Measurements from ENCODE around the gene SPTAN1.

SPTAN1 gene

GRCh38 chr9:128607642-128608350 is 55.4 kb downstream of the SPTAN1 start:
- DNase-seq = no peak

GRCh38 chr9:128610897-128611296 is 58.5 kb downstream of the SPTAN1 start:
- DNase-seq = no peak

DNA sequence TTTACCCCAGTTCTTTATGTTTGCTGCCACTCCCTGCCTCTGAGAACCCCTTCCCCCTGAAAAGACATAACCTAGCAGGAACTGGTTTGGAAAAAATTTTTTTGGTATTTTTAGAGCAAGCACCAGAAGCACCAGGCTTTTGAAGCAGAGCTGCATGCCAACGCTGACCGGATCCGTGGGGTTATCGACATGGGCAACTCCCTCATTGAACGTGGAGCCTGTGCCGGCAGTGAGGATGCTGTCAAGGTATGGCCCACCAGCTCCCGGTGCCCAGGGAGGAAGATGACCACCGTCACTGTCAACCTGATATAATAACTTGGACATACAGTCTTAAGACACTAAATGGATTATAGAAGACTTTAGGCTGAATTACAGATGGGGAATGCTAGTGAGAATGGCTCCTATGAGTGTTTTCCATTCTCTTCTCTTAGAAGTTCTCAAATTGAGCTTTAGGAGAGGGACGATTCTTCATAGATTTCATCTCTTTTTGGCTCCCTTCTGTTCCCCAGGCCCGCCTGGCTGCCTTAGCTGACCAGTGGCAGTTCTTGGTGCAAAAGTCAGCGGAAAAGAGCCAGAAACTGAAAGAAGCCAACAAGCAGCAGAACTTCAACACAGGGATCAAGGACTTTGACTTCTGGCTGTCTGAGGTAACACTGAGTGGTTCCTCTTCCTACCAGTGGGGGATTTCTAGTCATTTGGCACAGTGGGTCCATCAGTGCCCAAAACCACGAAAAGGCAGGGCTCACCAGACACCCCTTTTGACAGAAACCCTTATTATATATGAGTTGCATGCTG is 59.4 kb downstream of the SPTAN1 start:
- DNase-seq = no peak

DNA sequence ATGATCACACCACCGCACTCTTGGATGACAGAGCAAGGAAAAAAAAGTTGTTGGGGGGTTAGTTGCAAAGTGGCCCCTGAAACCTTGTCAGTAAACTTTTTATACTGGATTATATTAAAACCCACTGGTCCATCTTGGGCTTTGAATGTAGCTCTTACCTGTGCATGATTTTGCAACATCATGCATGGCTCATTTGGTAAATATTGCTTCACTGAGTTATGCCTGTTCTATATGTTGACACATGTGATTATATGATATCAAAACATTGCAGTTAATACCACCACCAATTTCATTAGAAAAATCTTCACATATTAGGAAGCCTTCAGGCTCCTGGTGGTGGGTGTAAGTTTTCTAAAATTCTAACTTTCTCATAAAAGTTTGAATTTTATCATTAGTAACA is 62.3 kb downstream of the SPTAN1 start:
- no peak for DNase-seq

DNA sequence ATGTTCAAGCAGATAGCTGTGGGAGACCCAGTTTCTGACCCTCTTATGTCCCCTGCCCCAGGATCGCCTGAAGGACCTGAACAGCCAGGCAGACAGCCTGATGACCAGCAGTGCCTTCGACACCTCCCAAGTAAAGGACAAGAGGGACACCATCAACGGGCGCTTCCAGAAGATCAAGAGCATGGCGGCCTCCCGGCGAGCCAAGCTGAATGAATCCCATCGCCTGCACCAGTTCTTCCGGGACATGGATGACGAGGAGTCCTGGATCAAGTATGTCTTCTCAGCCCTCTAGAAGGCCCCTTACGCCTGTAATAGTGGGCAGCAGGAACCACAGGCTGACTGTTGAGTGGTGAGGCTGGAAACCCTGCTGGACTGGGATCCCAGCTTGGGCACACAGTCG is 63.2 kb downstream of the SPTAN1 start:
- DNase-seq = no peak

DNA sequence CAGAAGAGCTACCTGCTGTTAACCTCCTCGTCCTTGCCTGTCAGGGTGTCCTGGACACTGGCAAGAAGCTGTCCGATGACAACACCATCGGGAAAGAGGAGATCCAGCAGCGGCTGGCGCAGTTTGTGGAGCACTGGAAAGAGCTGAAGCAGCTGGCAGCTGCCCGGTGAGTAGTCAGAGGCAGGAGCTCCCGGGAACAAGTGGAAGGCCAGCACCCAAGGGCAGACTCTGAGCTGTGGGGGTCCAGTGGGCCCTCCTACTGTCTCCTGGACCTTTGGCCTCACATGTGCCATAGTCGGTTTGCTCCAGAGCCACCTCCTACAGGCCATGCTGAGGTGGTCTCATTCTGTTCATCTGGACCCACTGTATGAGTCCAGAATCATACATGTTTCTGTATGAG is 65.6 kb downstream of the SPTAN1 start:
- no peak for DNase-seq

DNA sequence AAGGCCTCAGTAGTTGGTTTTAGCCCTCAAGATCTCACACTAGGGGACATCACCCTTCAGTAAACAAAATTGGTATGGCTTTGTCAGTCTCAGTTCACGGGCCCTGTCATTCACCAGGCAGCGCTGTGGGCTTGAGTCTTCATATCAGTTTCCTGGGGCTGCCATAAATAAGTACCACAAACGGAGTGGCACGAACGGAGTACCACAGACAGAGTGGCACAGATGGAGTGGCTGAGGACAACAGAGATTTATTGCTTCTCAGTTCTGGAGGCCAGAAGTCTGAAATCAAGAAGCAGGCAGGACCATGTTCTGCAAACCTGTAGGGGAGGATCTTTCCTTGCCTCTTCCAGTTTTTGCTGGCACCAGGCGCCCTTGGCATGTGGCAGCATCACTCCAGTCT is 66.7 kb downstream of the SPTAN1 start:
- DNase-seq = no peak

DNA sequence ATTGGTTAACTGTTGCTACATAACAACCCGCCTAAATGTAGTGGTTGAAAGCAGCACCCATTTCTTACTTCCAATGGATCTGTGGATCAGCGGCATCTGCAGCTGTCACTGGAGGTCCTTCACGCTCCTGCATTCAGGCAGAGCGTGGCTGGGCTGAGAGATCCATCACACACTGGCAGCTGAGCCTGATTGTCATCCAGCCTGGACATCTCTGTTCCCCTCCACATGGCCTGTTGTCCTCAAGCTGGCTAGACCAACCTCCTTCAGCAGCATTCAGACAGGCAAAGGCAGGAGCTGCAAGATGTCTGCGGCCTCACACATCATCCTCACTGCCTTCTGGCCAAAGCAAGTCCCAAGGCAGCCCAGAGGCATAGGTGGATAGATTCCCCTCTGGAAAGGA is 67.4 kb downstream of the SPTAN1 start:
- DNase-seq = no peak

- DNase-seq = no peak
Measured at GRCh38 chr9:128621730-128622455, 69.5 kb downstream of the SPTAN1 start.

- DNase-seq = no peak
Measured at GRCh38 chr9:128624566-128624965, 72.2 kb downstream of the SPTAN1 start.

- DNase-seq = no peak
Measured at GRCh38 chr9:128625391-128626146, 73.2 kb downstream of the SPTAN1 start.

DNA sequence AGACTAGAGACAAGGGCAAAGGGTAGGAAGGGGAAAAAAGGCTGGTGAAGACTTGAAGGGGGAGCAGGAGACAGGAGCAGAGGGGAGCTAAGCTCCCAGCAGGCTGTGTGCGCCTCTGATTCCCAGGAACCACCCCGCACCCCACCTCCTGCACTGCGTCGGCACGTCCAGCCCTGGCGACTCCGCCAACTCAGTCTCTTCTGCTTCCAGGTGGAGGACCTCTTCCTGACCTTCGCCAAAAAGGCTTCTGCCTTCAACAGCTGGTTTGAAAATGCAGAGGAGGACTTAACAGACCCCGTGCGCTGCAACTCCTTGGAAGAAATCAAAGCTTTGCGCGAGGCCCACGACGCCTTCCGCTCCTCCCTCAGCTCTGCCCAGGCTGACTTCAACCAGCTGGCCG is 73.8 kb downstream of the SPTAN1 start:
- no peak for DNase-seq

DNA sequence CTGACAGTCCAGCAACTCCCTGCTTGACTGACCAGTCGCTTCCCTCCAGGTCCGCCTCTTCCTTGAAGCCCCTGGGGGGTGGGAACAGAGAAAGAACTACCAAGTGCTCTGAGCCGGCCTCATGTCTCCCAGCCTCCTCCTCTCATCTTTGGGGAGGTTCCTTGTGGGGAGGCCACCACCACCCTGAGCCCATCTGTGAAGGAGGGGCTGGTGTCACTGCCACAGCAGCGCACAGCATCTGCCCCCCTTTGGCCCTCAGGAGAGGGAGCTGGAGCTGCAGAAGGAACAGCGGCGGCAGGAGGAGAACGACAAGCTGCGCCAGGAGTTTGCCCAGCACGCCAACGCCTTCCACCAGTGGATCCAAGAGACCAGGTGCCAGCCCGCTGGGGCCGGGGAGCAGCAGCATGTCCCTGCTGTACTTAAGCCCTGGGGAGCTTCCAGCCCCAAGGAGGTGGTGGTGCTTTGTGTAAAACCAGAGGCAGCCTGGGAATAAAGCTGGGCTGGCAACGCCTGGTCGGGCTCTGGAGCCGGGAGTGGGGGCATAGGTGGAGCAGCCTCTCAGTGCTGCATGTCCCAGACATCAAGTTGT is 74.8 kb downstream of the SPTAN1 start:
- DNase-seq = no peak

DNA sequence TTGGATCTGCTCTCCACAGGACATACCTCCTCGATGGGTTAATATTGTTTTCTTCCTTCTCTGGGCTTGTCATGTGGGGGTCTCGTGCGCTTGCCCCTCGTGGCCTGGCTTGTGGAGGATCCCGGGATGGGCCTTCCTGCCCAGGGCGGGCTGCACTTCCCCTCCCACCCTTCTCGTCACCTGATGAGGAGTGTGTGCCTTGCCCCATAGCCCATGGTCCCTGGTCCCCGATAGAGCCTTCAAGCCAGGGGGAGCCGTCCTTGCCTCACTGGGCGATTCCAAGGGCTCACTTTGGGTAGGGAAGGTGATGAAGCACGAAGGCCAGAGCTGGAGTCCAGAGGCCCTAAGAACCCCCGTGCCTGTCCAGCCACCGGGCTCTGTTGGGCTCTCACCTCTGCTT is 75.5 kb downstream of the SPTAN1 start:
- DNase-seq = no peak

DNA sequence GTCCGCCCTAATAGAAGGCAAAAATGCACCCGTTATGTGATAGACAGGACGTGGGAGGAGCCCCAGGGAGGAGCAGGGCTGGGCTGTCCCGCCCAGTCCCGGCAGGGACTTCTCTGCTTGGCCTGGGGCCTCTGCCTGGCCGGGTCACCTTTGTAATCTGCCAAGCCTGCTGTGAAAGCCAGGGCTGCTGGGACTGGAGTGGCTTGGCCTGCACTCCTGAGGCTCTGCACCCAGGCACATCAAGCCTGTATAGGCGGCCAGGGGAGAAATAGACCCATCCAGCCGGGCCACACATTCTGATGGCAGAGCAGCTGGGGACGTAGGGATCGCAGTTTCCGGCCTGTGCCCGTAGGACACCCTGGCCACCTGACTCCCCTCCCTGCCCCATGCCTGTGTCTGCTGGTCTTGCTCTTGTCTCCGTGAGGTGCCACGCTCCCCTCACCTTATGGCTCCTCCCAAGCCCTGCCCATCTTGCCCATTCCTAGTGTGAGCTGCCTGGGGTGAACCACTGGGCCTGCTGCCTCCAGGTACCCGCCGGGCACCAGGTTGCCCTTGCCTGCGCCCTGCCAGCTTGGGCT is 76.2 kb downstream of the SPTAN1 start:
- DNase-seq = no peak

DNA sequence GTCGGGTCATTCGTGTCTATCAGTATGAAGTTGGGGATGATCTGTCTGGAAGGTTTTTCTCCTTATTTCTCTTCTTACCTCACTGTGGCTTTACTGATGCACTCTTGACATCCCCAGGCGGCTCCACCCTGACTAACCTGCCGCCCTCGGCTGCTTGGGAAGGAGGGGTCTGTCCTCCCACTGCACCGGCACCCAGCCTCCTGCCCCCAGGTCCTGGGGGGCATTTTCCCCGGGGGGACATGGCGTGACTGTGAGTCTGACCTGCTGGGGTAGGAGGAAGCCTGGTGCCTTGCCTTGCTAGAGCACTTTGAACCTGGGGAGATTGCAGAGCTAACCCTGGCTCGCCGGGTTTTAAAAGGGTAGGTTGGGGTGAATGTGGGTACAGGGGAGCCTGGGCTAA is 76.7 kb downstream of the SPTAN1 start:
- no peak for DNase-seq

GRCh38 chr9:128629852-128630545 is 77.6 kb downstream of the SPTAN1 start:
- DNase-seq = no peak

- no peak for DNase-seq
Measured at GRCh38 chr9:128631636-128632035, 79.2 kb downstream of the SPTAN1 start.

GRCh38 chr9:128632066-128632465 is 79.7 kb downstream of the SPTAN1 start:
- DNase-seq = no peak

- no peak for DNase-seq
Measured at GRCh38 chr9:128632486-128632885, 80.1 kb downstream of the SPTAN1 start.

DNA sequence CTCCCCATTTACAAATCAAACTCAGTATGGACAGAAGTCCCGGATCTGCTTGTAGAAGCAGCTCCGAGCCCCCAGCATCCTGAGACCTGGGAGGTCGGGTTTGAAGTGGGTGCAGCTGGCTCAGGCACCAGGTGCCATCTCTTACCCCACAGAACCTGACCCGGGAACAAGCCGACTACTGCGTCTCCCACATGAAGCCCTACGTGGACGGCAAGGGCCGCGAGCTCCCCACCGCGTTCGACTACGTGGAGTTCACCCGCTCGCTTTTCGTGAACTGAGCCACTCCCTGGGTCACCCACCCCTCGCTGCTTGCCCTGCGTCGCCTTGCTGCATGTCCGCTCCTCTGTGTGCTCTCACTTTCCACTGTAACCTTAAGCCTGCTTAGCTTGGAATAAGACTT is 80.7 kb downstream of the SPTAN1 start:
- DNase-seq = no peak

Data from fibroblast of skin of scalp (primary cell).